Superior temporal gyrus (tissue), 1 donor: Measurements from ENCODE around the gene MAPK8IP3.

Source experiments
- DNase-seq: peaks from one replicate; pipeline ENCODE4 v3.0.0-alpha.2; 2016; ENCODE audit errors: extremely low spot score

Gene MAPK8IP3

DNA sequence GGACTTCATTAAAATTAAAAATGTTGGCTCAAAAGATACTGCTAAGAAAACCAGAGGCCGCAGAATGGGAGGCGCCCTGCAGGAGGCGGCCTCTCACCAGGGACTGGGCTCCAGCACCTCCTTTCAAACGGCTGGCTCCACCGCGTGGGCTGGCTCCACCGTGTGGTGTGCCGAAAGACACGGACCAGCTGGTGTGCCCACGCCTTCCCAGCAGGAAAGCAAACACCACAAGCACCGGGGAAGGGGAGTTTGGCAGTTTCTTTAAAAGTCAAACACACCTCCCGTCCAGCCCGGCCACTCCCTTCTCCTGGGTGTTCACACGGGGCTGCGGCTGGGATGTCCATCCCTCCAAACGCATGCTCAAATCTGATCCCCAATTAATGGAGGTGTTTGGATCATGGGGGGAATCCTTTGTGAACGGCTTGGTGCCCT, 106.8 kb downstream of the MAPK8IP3 start:
- peak; percentile 38 for DNase-seq

DNA sequence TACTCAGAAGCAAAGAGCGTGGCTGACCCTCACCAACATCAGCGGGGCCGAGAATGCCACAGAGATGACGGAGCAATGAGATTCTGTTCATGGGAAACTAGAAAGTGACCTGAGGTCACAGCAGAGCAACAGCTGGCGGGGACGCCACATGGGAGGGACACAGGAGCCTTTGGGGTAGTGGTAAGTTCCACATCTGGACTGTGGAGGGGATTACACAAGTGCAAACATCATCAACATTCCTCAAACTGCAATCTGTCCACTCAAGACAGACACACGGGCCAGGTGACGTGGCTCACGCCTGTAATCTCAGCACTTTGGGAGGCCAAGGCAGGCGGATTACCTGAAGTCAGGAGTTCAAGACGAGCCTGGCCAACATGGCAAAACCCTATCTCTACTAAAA, 109.5 kb downstream of the MAPK8IP3 start:
- no peak for DNase-seq

DNA sequence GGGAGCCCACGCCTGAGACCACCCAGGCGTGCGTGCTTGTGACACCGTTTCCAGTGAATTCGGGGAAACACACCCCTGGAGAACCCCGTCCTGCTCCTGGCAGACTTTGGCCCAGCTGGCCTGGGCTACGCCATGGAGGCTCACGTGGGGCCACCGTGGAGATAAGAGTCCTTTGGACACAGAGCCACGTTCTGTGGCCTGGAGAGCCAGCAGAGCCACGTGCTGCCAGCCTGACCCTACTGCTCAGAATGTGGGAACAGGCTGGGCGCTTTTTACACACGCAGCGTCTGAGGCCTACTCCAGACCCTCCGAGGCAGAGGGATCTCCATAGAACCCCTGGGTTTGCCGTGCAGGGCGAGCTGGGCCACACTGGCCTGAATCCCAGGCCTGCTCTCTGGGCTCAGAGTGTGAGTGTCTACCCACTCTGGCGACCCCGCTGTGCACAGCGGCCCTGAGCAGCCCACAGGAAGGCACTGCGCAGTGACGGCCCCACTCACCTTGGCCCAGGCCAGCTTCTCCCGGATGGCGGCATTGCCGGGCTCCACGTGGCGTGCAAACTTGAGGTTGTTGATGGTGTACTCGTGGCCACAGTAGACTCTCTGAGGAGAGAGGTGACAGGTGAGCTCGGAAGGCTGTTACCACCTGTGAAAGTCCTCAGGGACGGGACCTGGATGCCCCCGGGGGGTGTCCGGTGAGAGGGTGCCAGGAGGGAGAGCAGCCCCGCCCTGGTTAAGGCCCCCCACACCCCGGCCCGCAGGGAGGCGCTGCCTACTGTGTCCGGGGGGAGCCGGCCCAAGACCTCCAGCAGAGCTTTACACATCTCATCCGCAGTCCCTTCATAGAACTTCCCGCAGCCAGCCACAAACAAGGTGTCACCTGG, 110.6 kb downstream of the MAPK8IP3 start:
- no peak for DNase-seq

DNA sequence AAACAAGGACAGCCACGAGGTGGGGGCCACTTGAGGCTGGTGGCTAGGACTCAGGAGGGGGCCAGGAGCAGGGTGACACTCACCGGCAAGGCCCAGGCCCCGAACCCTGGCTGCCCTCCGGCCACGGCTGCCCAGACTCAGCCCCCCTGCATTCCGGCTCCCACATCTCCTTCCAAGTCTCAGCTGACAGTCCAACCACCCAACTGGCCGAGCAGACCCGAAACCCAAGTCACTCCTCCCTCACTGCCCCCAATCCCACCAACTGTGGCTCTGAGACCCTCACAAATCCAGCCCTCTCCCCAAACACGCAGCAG, 111.2 kb downstream of the MAPK8IP3 start:
- no peak for DNase-seq

DNA sequence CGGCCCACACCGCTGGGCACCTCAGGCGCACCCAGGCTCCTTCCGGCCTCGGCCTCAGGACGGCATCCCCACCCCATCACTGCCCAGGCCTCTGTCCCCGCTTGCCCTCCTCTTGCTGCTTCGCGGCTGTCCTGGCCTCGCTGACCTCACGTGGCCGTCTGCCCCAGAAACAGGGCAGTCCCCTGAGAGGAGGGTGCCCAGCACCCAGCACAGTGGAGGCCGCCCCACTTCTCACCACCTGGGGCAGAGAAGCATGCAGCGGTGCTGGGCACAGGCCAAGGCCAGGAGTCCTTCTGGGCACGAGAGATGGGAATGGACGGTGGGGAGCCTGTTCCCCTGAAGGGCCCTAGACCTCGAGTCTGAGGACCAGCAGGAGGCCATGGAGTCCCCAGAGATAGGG, 111.7 kb downstream of the MAPK8IP3 start:
- DNase-seq: no peak

DNA sequence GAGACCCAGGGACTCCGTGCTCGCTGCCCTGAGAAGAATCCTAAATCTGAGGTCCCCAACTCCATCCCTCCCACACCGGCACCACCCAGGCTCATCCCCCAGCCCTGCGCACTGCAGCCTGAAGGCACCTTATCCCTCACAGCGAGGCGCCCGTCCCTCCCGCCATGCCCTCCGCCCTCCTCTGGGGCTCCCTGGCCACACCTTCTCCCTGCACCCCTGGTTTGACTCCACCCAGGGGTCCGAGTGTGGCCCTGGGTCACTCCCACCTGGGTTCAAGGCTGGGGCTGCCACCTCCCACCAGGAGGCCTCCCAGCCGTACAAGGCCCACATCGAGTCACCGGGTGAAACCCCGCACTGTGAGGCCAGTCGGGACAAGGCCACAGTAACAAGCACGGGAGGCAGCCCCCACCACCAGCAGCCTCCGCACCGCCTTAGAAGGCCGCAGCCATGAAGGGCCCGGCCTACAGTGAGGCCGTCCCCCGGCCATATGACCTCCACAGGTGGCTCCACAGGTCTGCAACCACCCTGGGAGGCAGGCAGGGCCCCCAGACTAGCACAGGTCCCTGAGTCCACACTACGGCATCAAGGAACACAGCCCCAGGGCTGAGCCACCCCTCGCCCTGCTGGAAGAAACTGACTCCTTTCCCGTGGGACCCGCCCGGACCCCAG, 112.3 kb downstream of the MAPK8IP3 start:
- no peak for DNase-seq

DNA sequence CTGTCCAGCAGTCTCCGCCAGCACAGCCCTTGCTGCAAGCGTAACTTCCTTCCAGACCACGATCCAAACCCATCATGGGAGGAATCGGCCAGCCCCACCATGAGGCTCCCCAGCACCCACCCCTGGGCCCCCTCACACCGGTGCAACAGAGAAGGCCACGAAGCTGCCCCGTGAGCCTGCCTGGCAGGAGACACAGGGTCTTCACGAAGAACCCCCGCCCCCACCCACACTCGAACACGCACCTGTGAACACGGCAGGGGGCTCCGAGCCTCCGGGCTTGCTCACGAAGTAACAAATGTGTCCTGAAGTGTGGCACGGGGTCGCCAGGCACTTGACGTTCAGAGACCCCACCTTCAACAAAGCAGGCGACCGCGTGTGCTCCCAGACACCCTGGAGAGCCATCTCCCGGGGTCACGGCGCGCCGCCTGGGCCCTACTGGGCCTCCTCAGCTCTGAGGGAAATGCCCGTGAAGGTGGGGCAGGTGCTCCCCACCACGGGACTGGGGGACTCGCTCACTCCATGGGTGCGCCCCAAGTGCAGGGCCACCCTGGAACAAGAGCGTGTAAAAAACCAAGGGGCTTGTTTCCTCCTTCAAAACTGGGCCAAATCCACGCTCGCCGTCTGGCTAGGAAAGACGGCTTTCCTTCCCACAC, 113.0 kb downstream of the MAPK8IP3 start:
- DNase-seq: no peak

DNA sequence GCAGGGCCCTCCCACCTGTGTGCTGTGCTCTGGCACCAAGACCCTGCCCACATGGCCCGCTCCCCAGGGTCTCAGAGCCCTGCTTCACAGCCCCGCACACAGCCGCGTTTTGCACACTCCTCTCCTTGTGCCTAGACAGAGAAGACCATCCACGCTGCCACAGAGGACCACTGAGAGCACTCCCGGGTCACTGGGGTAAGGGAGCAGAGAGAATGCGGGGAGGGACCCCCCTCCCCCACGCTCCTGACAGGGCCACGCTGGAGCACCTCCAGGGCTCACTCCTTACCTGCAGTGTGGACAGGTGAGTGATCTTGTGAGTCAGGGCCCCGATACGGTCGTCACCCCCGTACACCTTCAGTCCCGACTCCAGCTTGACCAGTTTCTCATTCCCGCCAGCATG, 113.6 kb downstream of the MAPK8IP3 start:
- no peak for DNase-seq
